Endothelial cell of umbilical vein (primary cell): ENCODE data around the gene ZNF827.

Experiments used
- EZH2 ChIP-seq: IDR thresholded peaks from 2 replicates; pipeline ENCODE4 v1.6.1; 2012; ENCODE audit warnings: borderline replicate concordance, low read depth, mild to moderate bottlenecking, moderate library complexity, low read length, inconsistent platforms; ENCODE audit not compliant: severe bottlenecking
- FOS ChIP-seq: IDR thresholded peaks from 2 replicates; pipeline ENCODE4 v1.6.1; 2011; ENCODE audit warnings: mild to moderate bottlenecking, low read length, moderate library complexity, borderline replicate concordance; ENCODE audit not compliant: insufficient read depth
- POLR2A ChIP-seq: IDR thresholded peaks from 2 replicates; pipeline ENCODE4 v1.6.1; 2012; ENCODE audit warnings: low read depth, mild to moderate bottlenecking, control low read depth, low read length
- POLR2AphosphoS5 ChIP-seq: IDR thresholded peaks from 2 replicates; pipeline ENCODE4 v1.6.1; 2012; ENCODE audit warnings: low read depth, mild to moderate bottlenecking, control low read depth, low read length, moderate library complexity; ENCODE audit not compliant: insufficient read depth
- TF ChIP-seq, protein P1 (sequence below), 2 donors: IDR thresholded peaks; 1 replicate in 1 of 2; 2 replicates in 1 of 2; pipeline ENCODE4 v1.5.1; 2011; ENCODE audit warnings: low read length in 2 of 2, mild to moderate bottlenecking in 2 of 2, moderate library complexity in 2 of 2, control low read depth in 1 of 2, inconsistent platforms in 1 of 2, low read depth in 1 of 2; ENCODE audit not compliant: insufficient read depth in 1 of 2; ENCODE audit errors: extremely low read depth in 1 of 2

DNA sequence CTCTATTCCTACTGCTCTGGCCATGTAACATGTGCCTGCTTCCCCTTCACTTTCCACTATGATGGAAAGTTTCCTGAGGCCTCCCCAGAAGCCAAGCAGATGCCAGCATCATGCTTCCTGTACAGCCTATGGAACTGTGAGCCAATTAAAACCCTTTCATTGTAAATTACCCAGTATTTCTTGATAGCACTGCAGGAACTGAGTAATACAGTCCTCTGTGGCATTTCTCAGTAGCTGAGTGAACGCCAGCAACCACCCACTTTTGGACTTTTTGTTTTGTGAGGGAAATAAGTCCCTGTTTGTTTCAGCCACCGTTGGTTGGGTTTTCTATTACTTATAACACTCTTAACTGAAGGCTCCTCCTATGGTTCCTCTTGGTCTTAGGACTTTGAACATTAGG, 154.6 kb downstream of the ZNF827 start:
- no peak for TF ChIP-seq POLR2A
- TF ChIP-seq POLR2AphosphoS5 = no peak
- TF ChIP-seq FOS = no peak
- no peak for TF ChIP-seq EZH2
- TF ChIP-seq, protein P1, sequence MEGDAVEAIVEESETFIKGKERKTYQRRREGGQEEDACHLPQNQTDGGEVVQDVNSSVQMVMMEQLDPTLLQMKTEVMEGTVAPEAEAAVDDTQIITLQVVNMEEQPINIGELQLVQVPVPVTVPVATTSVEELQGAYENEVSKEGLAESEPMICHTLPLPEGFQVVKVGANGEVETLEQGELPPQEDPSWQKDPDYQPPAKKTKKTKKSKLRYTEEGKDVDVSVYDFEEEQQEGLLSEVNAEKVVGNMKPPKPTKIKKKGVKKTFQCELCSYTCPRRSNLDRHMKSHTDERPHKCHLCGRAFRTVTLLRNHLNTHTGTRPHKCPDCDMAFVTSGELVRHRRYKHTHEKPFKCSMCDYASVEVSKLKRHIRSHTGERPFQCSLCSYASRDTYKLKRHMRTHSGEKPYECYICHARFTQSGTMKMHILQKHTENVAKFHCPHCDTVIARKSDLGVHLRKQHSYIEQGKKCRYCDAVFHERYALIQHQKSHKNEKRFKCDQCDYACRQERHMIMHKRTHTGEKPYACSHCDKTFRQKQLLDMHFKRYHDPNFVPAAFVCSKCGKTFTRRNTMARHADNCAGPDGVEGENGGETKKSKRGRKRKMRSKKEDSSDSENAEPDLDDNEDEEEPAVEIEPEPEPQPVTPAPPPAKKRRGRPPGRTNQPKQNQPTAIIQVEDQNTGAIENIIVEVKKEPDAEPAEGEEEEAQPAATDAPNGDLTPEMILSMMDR (IDR thresholded peaks at IDR 0.05; ENCODE audit: extremely low read depth in 1 of 2, insufficient read depth in 1 of 2, low read depth in 1 of 2, low read length in 2 of 2) = no peak
